Activated naive CD8-positive, alpha-beta T cell treated with anti-CD3 and anti-CD28 coated beads for 36 hours (primary cell): ENCODE measurements around the gene RFTN2. TPM values are rescaled to one million over a fixed set of nuclear protein-coding genes. Genes with fewer than 3 reads are reported as not detected.
"Not testable (repeated sequence)": the region's sequence is repeated elsewhere in the genome, so short reads cannot be mapped to it uniquely, and the experiment has no call there.

Experiments
- DNase-seq: peaks from one replicate; pipeline ENCODE4 v3.0.0; 2021
- H3K27ac Mint-ChIP-seq: one replicate; pipeline ENCODE4 v1.8.0; 2022; ENCODE audit warnings: mild to moderate bottlenecking, moderate library complexity, mixed read lengths
- H3K27me3 Mint-ChIP-seq: one replicate; pipeline ENCODE4 v1.8.0; 2022; ENCODE audit warnings: mild to moderate bottlenecking, mixed read lengths
- H3K36me3 Mint-ChIP-seq: one replicate; pipeline ENCODE4 v1.8.0; 2021; ENCODE audit warnings: mild to moderate bottlenecking, mixed read lengths
- H3K4me1 Mint-ChIP-seq: one replicate; pipeline ENCODE4 v1.8.0; 2021; ENCODE audit warnings: mixed read lengths
- H3K4me3 Mint-ChIP-seq: one replicate; pipeline ENCODE4 v1.8.0; 2022; ENCODE audit warnings: mild to moderate bottlenecking, moderate library complexity, mixed read lengths
- H3K9me3 Mint-ChIP-seq: one replicate; pipeline ENCODE4 v1.8.0; 2022; ENCODE audit warnings: mixed read lengths
- total RNA-seq, 2 experiments: library from RNA; stranded (reverse); gene quantifications; one replicate each; pipeline ENCODE4 v1.2.3, GENCODE V29; 2021

RFTN2 gene
- total RNA-seq, 2 experiments from 2014 or later = not detected

GRCh38 chr2:197600306-197600705 lies 75.1 kb downstream of the RFTN2 start:
- DNase-seq = no peak
- H3K27me3 Mint-ChIP-seq = no peaks in the 10 kb centered on the region
- no peak overlapping the region for H3K4me3 Mint-ChIP-seq
- peaks cover 6% of the 10 kb centered on the region for H3K4me1 Mint-ChIP-seq
- no peaks in the 10 kb centered on the region for H3K9me3 Mint-ChIP-seq
- no peak overlapping the region for H3K27ac Mint-ChIP-seq
- H3K36me3 Mint-ChIP-seq = no peaks in the 10 kb centered on the region

GRCh38 chr2:197599285-197599965 lies 76.0 kb downstream of the RFTN2 start:
- Mint-ChIP-seq H3K27ac (no peak overlapping the region), H3K36me3 (no peaks in the 10 kb centered on the region), H3K4me3 (no peak overlapping the region), H3K9me3 (no peaks in the 10 kb centered on the region), H3K4me1 (peaks cover 6% of the 10 kb centered on the region), H3K27me3 (no peaks in the 10 kb centered on the region)
- DNase-seq = peak; percentile 34

GRCh38 chr2:197598450-197598849 lies 76.9 kb downstream of the RFTN2 start:
- peaks cover 6% of the 10 kb centered on the region for H3K4me1 Mint-ChIP-seq
- H3K9me3 Mint-ChIP-seq = no peaks in the 10 kb centered on the region
- H3K27me3 Mint-ChIP-seq = no peaks in the 10 kb centered on the region

GRCh38 chr2:197597166-197597565 lies 78.2 kb downstream of the RFTN2 start:
- DNase-seq = no peak
- no peaks in the 10 kb centered on the region for H3K9me3 Mint-ChIP-seq
- H3K36me3 Mint-ChIP-seq = no peaks in the 10 kb centered on the region
- no peaks in the 10 kb centered on the region for H3K27me3 Mint-ChIP-seq
- peaks cover 6% of the 10 kb centered on the region for H3K4me1 Mint-ChIP-seq
- H3K27ac Mint-ChIP-seq = no peak overlapping the region
- no peak overlapping the region for H3K4me3 Mint-ChIP-seq

More at GRCh38 chr2:197598450-197598849, 76.9 kb downstream of the RFTN2 start:
- H3K4me3 Mint-ChIP-seq = no peak overlapping the region
- no peaks in the 10 kb centered on the region for H3K36me3 Mint-ChIP-seq
- no peak for DNase-seq
- H3K27ac Mint-ChIP-seq = no peak overlapping the region

GRCh38 chr2:197596766-197597165 lies 78.6 kb downstream of the RFTN2 start:
- DNase-seq = no peak
- peaks cover 6% of the 10 kb centered on the region for H3K4me1 Mint-ChIP-seq
- no peak overlapping the region for H3K27ac Mint-ChIP-seq
- H3K36me3 Mint-ChIP-seq = no peaks in the 10 kb centered on the region
- H3K9me3 Mint-ChIP-seq = no peaks in the 10 kb centered on the region
- H3K4me3 Mint-ChIP-seq = no peak overlapping the region
- no peaks in the 10 kb centered on the region for H3K27me3 Mint-ChIP-seq

- Mint-ChIP-seq H3K36me3 (no peaks in the 10 kb centered on the region), H3K9me3 (no peaks in the 10 kb centered on the region), H3K27ac (no peak overlapping the region), H3K27me3 (peaks cover 7% of the 10 kb centered on the region), H3K4me1 (no peaks in the 10 kb centered on the region), H3K4me3 (no peak overlapping the region)
- DNase-seq = no peak
Measured at GRCh38 chr2:197591339-197592072, 83.9 kb downstream of the RFTN2 start.

- not testable (repeated sequence) for H3K4me1 Mint-ChIP-seq, DNase-seq, H3K9me3 Mint-ChIP-seq, H3K36me3 Mint-ChIP-seq, H3K27me3 Mint-ChIP-seq, H3K4me3 Mint-ChIP-seq, H3K27ac Mint-ChIP-seq
Measured at GRCh38 chr2:197587255-197587654, 88.1 kb downstream of the RFTN2 start.

- not testable (repeated sequence) for H3K4me1 Mint-ChIP-seq, H3K27me3 Mint-ChIP-seq, H3K27ac Mint-ChIP-seq, DNase-seq, H3K36me3 Mint-ChIP-seq, H3K4me3 Mint-ChIP-seq, H3K9me3 Mint-ChIP-seq
Measured at GRCh38 chr2:197580166-197580565, 95.2 kb downstream of the RFTN2 start.

GRCh38 chr2:197578294-197578693 lies 97.1 kb downstream of the RFTN2 start:
- H3K9me3 Mint-ChIP-seq, H3K4me1 Mint-ChIP-seq, DNase-seq, H3K4me3 Mint-ChIP-seq, H3K27ac Mint-ChIP-seq, H3K27me3 Mint-ChIP-seq: not testable (repeated sequence)
- H3K36me3 Mint-ChIP-seq = peaks cover 19% of the 10 kb centered on the region

GRCh38 chr2:197577446-197577845 lies 97.9 kb downstream of the RFTN2 start:
- H3K4me1 Mint-ChIP-seq = no peaks in the 10 kb centered on the region
- H3K27me3 Mint-ChIP-seq = no peaks in the 10 kb centered on the region
- no peak overlapping the region for H3K4me3 Mint-ChIP-seq
- peaks cover 27% of the 10 kb centered on the region for H3K36me3 Mint-ChIP-seq
- no peak overlapping the region for H3K27ac Mint-ChIP-seq
- peaks cover 13% of the 10 kb centered on the region for H3K9me3 Mint-ChIP-seq
- DNase-seq = no peak

- Mint-ChIP-seq H3K27me3 (no peaks in the 10 kb centered on the region), H3K4me1 (no peaks in the 10 kb centered on the region), H3K36me3 (peaks cover 36% of the 10 kb centered on the region), H3K4me3 (no peak overlapping the region), H3K9me3 (peaks cover 13% of the 10 kb centered on the region), H3K27ac (no peak overlapping the region)
- DNase-seq = no peak
Measured at GRCh38 chr2:197576631-197577030, 98.8 kb downstream of the RFTN2 start.

GRCh38 chr2:197575987-197576386 lies 99.4 kb downstream of the RFTN2 start:
- Mint-ChIP-seq H3K4me1 (no peaks in the 10 kb centered on the region), H3K27me3 (no peaks in the 10 kb centered on the region), H3K4me3 (no peak overlapping the region), H3K9me3 (peaks cover 13% of the 10 kb centered on the region), H3K36me3 (peaks cover 38% of the 10 kb centered on the region), H3K27ac (no peak overlapping the region)
- no peak for DNase-seq

- no peaks in the 10 kb centered on the region for H3K4me1 Mint-ChIP-seq
- no peaks in the 10 kb centered on the region for H3K27me3 Mint-ChIP-seq
- peaks cover 38% of the 10 kb centered on the region for H3K36me3 Mint-ChIP-seq
- no peak overlapping the region for H3K27ac Mint-ChIP-seq
- H3K4me3 Mint-ChIP-seq = no peak overlapping the region
- H3K9me3 Mint-ChIP-seq = peaks cover 13% of the 10 kb centered on the region
- DNase-seq = no peak
Measured at GRCh38 chr2:197573608-197574007, 101.8 kb downstream of the RFTN2 start.

- Mint-ChIP-seq H3K27ac (no peak overlapping the region), H3K4me1 (no peaks in the 10 kb centered on the region), H3K4me3 (no peak overlapping the region), H3K27me3 (no peaks in the 10 kb centered on the region), H3K9me3 (peaks cover 13% of the 10 kb centered on the region), H3K36me3 (peaks cover 38% of the 10 kb centered on the region)
- no peak for DNase-seq
Measured at GRCh38 chr2:197571627-197572271, 103.6 kb downstream of the RFTN2 start.

GRCh38 chr2:197560146-197560665 lies 115.2 kb downstream of the RFTN2 start:
- H3K4me3 Mint-ChIP-seq = no peak overlapping the region
- H3K36me3 Mint-ChIP-seq = peaks cover 40% of the 10 kb centered on the region
- peaks cover 5% of the 10 kb centered on the region for H3K4me1 Mint-ChIP-seq
- no peak for DNase-seq
- no peak overlapping the region for H3K27ac Mint-ChIP-seq
- no peaks in the 10 kb centered on the region for H3K27me3 Mint-ChIP-seq
- no peaks in the 10 kb centered on the region for H3K9me3 Mint-ChIP-seq
